Type B pancreatic cell (in vitro differentiated cells): ENCODE measurements around the gene NID2. TPM values are rescaled to one million over a fixed set of nuclear protein-coding genes. Genes with fewer than 3 reads are reported as not detected.

Experiments used
- DNase-seq: peaks from one replicate; pipeline ENCODE4 v3.0.0; 2021; ENCODE audit warnings: mixed read lengths; ENCODE audit not compliant: unreplicated experiment; ENCODE audit errors: extremely low spot score
- H3K27ac Mint-ChIP-seq: 2 replicates; pipeline ENCODE4 v1.8.0; 2021; ENCODE audit warnings: mild to moderate bottlenecking, mixed read lengths
- H3K27me3 Mint-ChIP-seq: 2 replicates; pipeline ENCODE4 v1.8.0; 2021; ENCODE audit warnings: mixed read lengths
- H3K36me3 Mint-ChIP-seq: 2 replicates; pipeline ENCODE4 v1.8.0; 2021; ENCODE audit warnings: mixed read lengths
- H3K4me1 Mint-ChIP-seq: one replicate; pipeline ENCODE4 v1.8.0; 2021; ENCODE audit warnings: mixed read lengths; ENCODE audit not compliant: unreplicated experiment
- H3K4me3 Mint-ChIP-seq: 2 replicates; pipeline ENCODE4 v1.8.0; 2021; ENCODE audit warnings: mild to moderate bottlenecking, mixed read lengths
- H3K9me3 Mint-ChIP-seq: 2 replicates; pipeline ENCODE4 v1.8.0; 2021; ENCODE audit warnings: mixed read lengths
- total RNA-seq: library from RNA; stranded (reverse); gene quantifications from 2 replicates; pipeline ENCODE4 v1.2.1, GENCODE V29; 2021; ENCODE audit warnings: low replicate concordance
- TF ChIP-seq, protein P1 (sequence below): fragments of 200-600 bp; sonication (generic); conservative IDR thresholded peaks from 2 replicates; pipeline ENCODE4 v1.5.0; 2021; ENCODE audit warnings: antibody characterized with exemption, mild to moderate bottlenecking

Gene NID2
- total RNA-seq, 1 donor from 2014 or later: 65.7 TPM

DNA sequence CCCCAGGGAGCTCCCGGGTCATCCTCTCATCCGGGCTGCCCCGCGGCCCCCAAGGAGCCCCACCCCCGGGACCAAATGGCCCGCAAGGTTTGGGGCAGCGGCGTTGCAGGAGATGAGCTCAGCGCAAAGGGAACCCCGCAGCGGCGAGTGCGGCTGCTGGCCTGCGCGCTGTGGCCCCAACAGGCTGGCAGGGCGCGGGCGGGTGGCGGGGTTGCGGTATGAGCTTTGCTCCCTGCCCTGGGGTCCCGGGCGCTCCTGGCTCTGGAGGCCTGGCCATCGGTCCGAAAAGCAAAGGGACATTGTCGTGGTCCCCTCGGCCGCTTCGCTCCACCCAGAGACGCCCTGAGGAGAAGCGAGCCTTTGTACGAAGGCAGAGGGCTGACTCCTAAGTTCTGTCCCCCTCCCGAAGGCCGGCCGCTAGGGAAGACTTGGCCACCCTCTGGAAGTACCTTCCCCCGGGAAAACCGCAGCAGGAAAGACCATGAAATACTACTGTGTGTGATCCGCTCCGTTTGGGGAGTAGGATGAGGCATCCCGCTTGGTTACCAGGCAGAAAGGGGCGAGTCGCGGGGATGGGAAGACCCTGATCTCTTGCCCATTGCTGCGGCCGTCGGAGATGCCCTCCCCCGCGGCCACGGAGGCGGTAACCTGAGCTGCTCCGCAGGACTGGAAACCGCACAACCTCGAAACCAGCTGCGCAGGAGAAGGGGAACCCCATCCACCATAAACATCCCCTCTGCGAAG, 620 bp upstream of the NID2 start:
- Mint-ChIP-seq H3K36me3 (peaks cover 3% of the 10 kb centered on the region), H3K9me3 (no peaks in the 10 kb centered on the region), H3K4me1 (peaks cover 21% of the 10 kb centered on the region), H3K27ac (no peak overlapping the region), H3K4me3 (peak overlapping the region; percentile 90), H3K27me3 (peaks cover 74% of the 10 kb centered on the region)
- TF ChIP-seq, protein P1, sequence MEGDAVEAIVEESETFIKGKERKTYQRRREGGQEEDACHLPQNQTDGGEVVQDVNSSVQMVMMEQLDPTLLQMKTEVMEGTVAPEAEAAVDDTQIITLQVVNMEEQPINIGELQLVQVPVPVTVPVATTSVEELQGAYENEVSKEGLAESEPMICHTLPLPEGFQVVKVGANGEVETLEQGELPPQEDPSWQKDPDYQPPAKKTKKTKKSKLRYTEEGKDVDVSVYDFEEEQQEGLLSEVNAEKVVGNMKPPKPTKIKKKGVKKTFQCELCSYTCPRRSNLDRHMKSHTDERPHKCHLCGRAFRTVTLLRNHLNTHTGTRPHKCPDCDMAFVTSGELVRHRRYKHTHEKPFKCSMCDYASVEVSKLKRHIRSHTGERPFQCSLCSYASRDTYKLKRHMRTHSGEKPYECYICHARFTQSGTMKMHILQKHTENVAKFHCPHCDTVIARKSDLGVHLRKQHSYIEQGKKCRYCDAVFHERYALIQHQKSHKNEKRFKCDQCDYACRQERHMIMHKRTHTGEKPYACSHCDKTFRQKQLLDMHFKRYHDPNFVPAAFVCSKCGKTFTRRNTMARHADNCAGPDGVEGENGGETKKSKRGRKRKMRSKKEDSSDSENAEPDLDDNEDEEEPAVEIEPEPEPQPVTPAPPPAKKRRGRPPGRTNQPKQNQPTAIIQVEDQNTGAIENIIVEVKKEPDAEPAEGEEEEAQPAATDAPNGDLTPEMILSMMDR: no peak
- peak; percentile 72 for DNase-seq

DNA sequence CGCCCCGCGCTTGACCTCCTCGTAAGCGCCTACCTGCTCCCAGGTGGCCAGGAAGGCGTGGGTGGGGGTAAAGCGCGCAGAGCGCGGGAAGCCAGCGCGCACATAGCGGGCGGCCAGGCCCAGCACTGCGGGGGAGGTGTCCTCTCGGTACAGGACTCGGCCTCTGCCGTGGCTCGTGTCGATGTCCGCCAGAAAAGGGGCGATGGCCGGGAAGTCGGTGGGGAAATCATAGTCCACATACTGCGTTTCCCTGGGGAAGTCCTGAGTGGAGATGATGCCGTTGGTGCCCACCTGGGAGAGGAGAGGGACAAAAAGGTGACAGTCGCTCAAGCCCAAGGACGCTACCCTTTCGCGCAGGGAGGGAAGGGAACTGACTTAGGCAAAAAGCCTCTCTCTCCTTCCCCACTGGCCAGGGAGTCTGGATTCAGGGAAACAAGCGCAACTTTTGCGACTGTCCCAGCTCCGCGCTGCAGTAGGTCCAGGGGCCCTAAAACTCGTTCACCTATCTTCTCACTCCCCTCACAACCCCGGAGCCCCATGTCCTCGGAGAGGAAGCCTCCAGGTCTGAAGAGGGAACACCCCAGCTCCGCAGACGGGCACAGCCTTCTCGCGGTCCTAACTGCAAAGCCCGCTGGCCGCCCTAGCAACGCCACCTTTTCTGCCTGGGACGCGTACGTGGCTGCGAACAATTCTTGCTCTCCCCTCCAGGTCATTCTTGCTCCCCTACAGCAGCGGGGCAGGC, 815 bp downstream of the NID2 start:
- no peaks in the 10 kb centered on the region for H3K9me3 Mint-ChIP-seq
- peak overlapping the region; percentile 90 for H3K4me3 Mint-ChIP-seq
- peak overlapping the region; percentile 11 for H3K27ac Mint-ChIP-seq
- TF ChIP-seq, protein P1: no peak
- H3K27me3 Mint-ChIP-seq: peaks cover 65% of the 10 kb centered on the region
- peaks cover 21% of the 10 kb centered on the region for H3K4me1 Mint-ChIP-seq
- H3K36me3 Mint-ChIP-seq: peaks cover 3% of the 10 kb centered on the region
- DNase-seq: no peak

DNA sequence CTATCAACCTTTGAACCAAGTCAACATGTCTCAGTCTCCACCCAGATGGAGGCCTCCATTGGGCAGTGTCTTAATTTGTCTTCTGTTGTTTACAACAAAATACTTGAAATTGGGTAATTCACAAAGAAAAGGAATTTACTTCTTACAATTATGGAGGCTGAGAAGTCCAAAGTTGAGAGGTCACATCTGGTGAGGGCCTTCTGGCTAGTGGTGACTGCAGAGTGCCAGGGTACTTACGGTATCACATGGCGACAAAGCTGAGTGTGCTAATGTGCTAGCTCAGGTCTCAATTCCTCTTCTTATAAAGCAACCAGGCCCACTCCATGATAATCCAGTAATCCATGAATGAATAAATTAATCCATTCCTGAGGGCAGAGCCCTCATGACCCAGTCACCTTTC, 4.7 kb downstream of the NID2 start:
- DNase-seq: no peak
- H3K4me3 Mint-ChIP-seq: no peak overlapping the region
- TF ChIP-seq, protein P1: no peak
- peaks cover 45% of the 10 kb centered on the region for H3K27me3 Mint-ChIP-seq
- H3K4me1 Mint-ChIP-seq: peaks cover 9% of the 10 kb centered on the region
- H3K36me3 Mint-ChIP-seq: peaks cover 3% of the 10 kb centered on the region
- no peaks in the 10 kb centered on the region for H3K9me3 Mint-ChIP-seq
- no peak overlapping the region for H3K27ac Mint-ChIP-seq

DNA sequence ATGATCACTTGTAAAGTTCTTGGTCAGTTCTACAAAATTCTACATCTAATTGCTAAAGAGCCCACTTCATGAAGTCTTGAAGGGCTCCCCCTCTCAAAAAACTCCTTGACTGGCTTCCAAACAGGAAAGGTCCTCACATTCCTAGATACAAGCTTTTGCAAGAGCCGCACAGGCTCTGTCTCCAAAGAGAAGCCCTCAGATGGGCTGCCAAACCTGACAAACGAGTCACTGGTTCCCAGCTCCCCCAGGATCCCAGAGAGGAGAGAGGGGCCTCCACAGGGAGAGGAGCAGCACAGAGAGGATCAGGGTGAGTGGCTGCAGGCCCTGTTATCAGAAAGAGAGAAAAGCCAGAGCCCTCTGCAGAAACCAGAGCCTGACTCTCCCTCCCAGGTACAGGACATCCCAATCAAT, 5.8 kb downstream of the NID2 start:
- TF ChIP-seq, protein P1: no peak
- Mint-ChIP-seq H3K9me3 (no peaks in the 10 kb centered on the region), H3K4me3 (no peak overlapping the region), H3K36me3 (peaks cover 3% of the 10 kb centered on the region), H3K4me1 (peaks cover 9% of the 10 kb centered on the region), H3K27ac (no peak overlapping the region), H3K27me3 (peaks cover 38% of the 10 kb centered on the region)
- DNase-seq: no peak

DNA sequence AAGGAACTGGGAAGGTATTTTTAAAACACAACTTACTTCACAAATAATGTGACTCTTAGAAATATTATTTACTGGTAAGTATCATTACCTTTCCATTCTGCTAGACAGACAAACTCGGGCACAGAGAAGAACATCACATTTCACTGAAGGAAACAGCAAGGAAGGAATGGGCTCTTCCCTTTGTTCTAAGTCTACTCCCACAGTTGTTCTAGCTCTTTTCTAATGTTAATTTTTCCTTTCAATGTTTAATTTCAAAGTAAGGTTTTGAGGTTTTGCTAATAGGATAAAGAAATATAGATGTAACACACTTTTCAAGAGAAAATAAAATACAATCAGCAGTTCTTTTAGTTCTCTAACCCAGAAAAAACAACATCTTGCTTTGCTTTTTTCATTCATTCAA, 7.0 kb downstream of the NID2 start:
- TF ChIP-seq, protein P1: no peak
- no peak overlapping the region for H3K4me3 Mint-ChIP-seq
- no peaks in the 10 kb centered on the region for H3K9me3 Mint-ChIP-seq
- peaks cover 27% of the 10 kb centered on the region for H3K27me3 Mint-ChIP-seq
- peaks cover 5% of the 10 kb centered on the region for H3K4me1 Mint-ChIP-seq
- H3K36me3 Mint-ChIP-seq: peaks cover 3% of the 10 kb centered on the region
- no peak for DNase-seq
- no peak overlapping the region for H3K27ac Mint-ChIP-seq
